ENCODE results near the gene MEDAG.

MEDAG gene

GRCh38 chr13:30966101-30966500, 60.0 kb downstream of the MEDAG start:
- no peak for FAIRE-seq

GRCh38 chr13:30968846-30969245, 62.8 kb downstream of the MEDAG start:
- no peak for FAIRE-seq

- no peak for FAIRE-seq
Observed at GRCh38 chr13:30971575-30971974, 65.5 kb downstream of the MEDAG start.

- FAIRE-seq = no peak
Observed at GRCh38 chr13:30972888-30973377, 66.9 kb downstream of the MEDAG start.

- no peak for FAIRE-seq
Observed at GRCh38 chr13:30974350-30974749, 68.3 kb downstream of the MEDAG start.
